Left kidney (tissue), 2 donors: ENCODE data around the gene WDR93. TPM values are rescaled to one million over a fixed set of nuclear protein-coding genes. Genes with fewer than 3 reads are reported as not detected.
"Not testable (repeated sequence)": the region's sequence is repeated elsewhere in the genome, so short reads cannot be mapped to it uniquely, and the experiment has no call there.

Source experiments
- DNase-seq: peaks from one replicate; pipeline ENCODE4 v3.0.0-alpha.2; 2013
- polyA plus RNA-seq: library from polyadenylated mRNA; unstranded; fragments of 120-200 nt; gene quantifications from one replicate; pipeline ENCODE4 v1.2.1, GENCODE V29; 2013; ENCODE audit not compliant: insufficient read length

Gene WDR93
- polyA plus RNA-seq, 1 donor = 3.7 TPM

GRCh38 chr15:89685995-89686394, 4.6 kb upstream of the WDR93 start:
- no peak for DNase-seq

GRCh38 chr15:89686522-89686921, 4.1 kb upstream of the WDR93 start:
- no peak for DNase-seq

GRCh38 chr15:89689930-89690275, 708 bp upstream of the WDR93 start:
- not testable (repeated sequence) for DNase-seq

GRCh38 chr15:89693091-89693490, 2.5 kb downstream of the WDR93 start:
- no peak for DNase-seq

- DNase-seq = no peak
Observed at GRCh38 chr15:89693696-89694095, 3.1 kb downstream of the WDR93 start.

GRCh38 chr15:89695198-89695597, 4.6 kb downstream of the WDR93 start:
- DNase-seq = no peak

GRCh38 chr15:89704411-89704810, 13.8 kb downstream of the WDR93 start:
- DNase-seq = no peak

- no peak for DNase-seq
Observed at GRCh38 chr15:89707577-89707976, 17.0 kb downstream of the WDR93 start.

GRCh38 chr15:89714775-89715174, 24.2 kb downstream of the WDR93 start:
- DNase-seq = no peak

- DNase-seq = no peak
Observed at GRCh38 chr15:89723031-89723430, 32.4 kb downstream of the WDR93 start.

GRCh38 chr15:89724621-89725020, 34.0 kb downstream of the WDR93 start:
- DNase-seq = no peak

- DNase-seq = no peak
Observed at GRCh38 chr15:89725064-89725463, 34.5 kb downstream of the WDR93 start.

- no peak for DNase-seq
Observed at GRCh38 chr15:89728254-89728653, 37.6 kb downstream of the WDR93 start.

- no peak for DNase-seq
Observed at GRCh38 chr15:89731275-89731674, 40.7 kb downstream of the WDR93 start.

- no peak for DNase-seq
Observed at GRCh38 chr15:89732451-89733172, 42.0 kb downstream of the WDR93 start.

- no peak for DNase-seq
Observed at GRCh38 chr15:89735773-89736172, 45.2 kb downstream of the WDR93 start.

GRCh38 chr15:89740137-89740536, 49.5 kb downstream of the WDR93 start:
- DNase-seq = peak; percentile 80

- no peak for DNase-seq
Observed at GRCh38 chr15:89743011-89743410, 52.4 kb downstream of the WDR93 start.

- no peak for DNase-seq
Observed at GRCh38 chr15:89743594-89743993, 53.0 kb downstream of the WDR93 start.

GRCh38 chr15:89745131-89745530, 54.5 kb downstream of the WDR93 start:
- no peak for DNase-seq

GRCh38 chr15:89745768-89746167, 55.2 kb downstream of the WDR93 start:
- no peak for DNase-seq

- DNase-seq = no peak
Observed at GRCh38 chr15:89746386-89746780, 55.8 kb downstream of the WDR93 start.

- no peak for DNase-seq
Observed at GRCh38 chr15:89747708-89748682, 57.4 kb downstream of the WDR93 start.
